ENCODE results near the gene LRP1B.

Gene LRP1B

DNA sequence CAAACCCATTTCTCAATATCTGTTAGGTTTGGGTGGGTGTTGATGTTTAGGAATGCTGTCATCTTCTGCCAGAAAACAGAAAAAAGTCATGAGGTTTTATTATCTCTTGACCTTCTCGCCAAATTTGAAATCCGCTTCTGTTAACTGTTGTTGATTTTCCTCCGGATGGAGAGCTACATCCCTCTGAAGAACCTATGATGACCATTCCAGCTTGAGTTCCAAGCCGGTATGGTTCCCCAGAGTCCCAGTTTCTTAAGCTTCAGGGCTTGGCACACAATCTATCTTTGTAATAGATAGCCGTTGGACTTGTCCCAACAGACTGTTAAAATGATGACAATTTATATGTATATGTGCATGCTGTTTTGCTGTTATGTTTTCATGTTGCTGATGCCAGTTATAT is 1201.0 kb downstream of the LRP1B start:
- Histone ChIP-seq H3K9me3 (ENCODE audit: control insufficient read depth, insufficient read depth, low read length) (no peaks in the 10 kb centered on the region; the same call in 1 of the 2 replicates), H3K4me2 (ENCODE audit: low read length) (no peak overlapping the region), H3K4me3 (ENCODE audit: low read length) (no peak overlapping the region), H4K20me1 (ENCODE audit: control insufficient read depth, insufficient read depth, low read depth, low read length) (no peaks in the 10 kb centered on the region), H3K79me2 (ENCODE audit: control insufficient read depth, low read length) (no peaks in the 10 kb centered on the region), H3K27me3 (ENCODE audit: control insufficient read depth, low read length) (no peaks in the 10 kb centered on the region), H3K9me2 (replicated peaks; ENCODE audit: control insufficient read depth, low read length) (no peaks in the 10 kb centered on the region), H3K4me1 (ENCODE audit: control insufficient read depth, low read length) (no peaks in the 10 kb centered on the region), H3K27ac (ENCODE audit: low read depth, low read length) (no peak overlapping the region), H3K36me3 (ENCODE audit: control insufficient read depth, low read length) (no peaks in the 10 kb centered on the region), H3F3A (ENCODE audit: control insufficient read depth, insufficient read depth) (no peaks in the 10 kb centered on the region)
- no peak for TF ChIP-seq EZH2phosphoT487 (IDR thresholded peaks at IDR 0.05; ENCODE audit: borderline replicate concordance, low read length)
- TF ChIP-seq, protein P1, sequence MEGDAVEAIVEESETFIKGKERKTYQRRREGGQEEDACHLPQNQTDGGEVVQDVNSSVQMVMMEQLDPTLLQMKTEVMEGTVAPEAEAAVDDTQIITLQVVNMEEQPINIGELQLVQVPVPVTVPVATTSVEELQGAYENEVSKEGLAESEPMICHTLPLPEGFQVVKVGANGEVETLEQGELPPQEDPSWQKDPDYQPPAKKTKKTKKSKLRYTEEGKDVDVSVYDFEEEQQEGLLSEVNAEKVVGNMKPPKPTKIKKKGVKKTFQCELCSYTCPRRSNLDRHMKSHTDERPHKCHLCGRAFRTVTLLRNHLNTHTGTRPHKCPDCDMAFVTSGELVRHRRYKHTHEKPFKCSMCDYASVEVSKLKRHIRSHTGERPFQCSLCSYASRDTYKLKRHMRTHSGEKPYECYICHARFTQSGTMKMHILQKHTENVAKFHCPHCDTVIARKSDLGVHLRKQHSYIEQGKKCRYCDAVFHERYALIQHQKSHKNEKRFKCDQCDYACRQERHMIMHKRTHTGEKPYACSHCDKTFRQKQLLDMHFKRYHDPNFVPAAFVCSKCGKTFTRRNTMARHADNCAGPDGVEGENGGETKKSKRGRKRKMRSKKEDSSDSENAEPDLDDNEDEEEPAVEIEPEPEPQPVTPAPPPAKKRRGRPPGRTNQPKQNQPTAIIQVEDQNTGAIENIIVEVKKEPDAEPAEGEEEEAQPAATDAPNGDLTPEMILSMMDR (IDR thresholded peaks at IDR 0.05; ENCODE audit: low read depth, low read length, poor library complexity, severe bottlenecking), result no peak

DNA sequence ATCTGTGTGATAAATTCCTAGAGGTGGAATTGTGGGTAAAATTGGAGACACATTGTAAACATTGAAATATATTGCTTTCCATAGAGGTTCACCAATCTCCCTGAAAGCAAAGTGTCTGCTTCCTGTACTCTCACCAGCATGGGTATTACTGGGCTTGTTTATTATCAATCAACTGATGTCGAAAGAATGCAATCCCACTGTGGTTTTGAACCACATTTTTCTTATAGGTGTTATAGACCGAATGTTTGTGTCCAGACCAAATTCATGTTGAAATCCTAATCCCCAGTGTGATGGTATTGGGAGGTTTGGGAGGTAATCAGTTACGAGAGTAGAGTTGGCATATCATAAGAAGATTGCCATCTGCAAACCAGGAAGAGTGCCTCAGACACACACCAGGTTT is 1212.4 kb downstream of the LRP1B start:
- Histone ChIP-seq H3K79me2 (ENCODE audit: control insufficient read depth, low read length) (no peaks in the 10 kb centered on the region), H3K9me2 (replicated peaks; ENCODE audit: control insufficient read depth, low read length) (no peaks in the 10 kb centered on the region), H3K27ac (ENCODE audit: low read depth, low read length) (no peak overlapping the region), H4K20me1 (ENCODE audit: control insufficient read depth, insufficient read depth, low read depth, low read length) (no peaks in the 10 kb centered on the region), H3K36me3 (ENCODE audit: control insufficient read depth, low read length) (no peaks in the 10 kb centered on the region), H3K4me3 (ENCODE audit: low read length) (no peak overlapping the region), H3K4me2 (ENCODE audit: low read length) (no peak overlapping the region), H3K27me3 (ENCODE audit: control insufficient read depth, low read length) (no peaks in the 10 kb centered on the region), H3K9me3 (ENCODE audit: control insufficient read depth, insufficient read depth, low read length) (no peaks in the 10 kb centered on the region), H3F3A (ENCODE audit: control insufficient read depth, insufficient read depth) (no peaks in the 10 kb centered on the region), H3K4me1 (ENCODE audit: control insufficient read depth, low read length) (no peaks in the 10 kb centered on the region)
- TF ChIP-seq, protein P1 (IDR thresholded peaks at IDR 0.05; ENCODE audit: low read depth, low read length, poor library complexity, severe bottlenecking), result no peak
- TF ChIP-seq EZH2phosphoT487 (IDR thresholded peaks at IDR 0.05; ENCODE audit: borderline replicate concordance, low read length), result no peak

DNA sequence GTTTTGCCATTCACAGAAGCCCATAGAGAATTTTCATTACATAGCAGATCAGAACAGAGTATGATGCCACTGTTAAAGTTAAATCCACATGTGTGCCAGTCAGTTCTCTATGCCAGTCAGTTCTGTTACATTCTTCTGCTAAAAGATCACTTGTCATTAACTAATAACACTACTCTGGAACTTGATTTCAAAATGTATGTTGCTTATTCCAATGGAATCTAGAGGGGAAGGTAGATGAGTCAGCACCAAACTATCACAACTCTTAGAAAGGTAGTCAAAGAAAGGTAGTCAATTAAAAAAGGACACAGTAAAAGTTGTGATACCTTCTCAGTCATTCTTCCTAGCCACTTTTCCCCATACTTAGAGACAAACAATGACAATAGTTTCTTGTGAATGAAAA is 1214.4 kb downstream of the LRP1B start:
- TF ChIP-seq EZH2phosphoT487 (IDR thresholded peaks at IDR 0.05; ENCODE audit: borderline replicate concordance, low read length), result no peak
- no peaks in the 10 kb centered on the region for H3K27me3 ChIP-seq (ENCODE audit: control insufficient read depth, low read length)
- H3K9me3 ChIP-seq (ENCODE audit: control insufficient read depth, insufficient read depth, low read length), result no peaks in the 10 kb centered on the region
- H3K27ac ChIP-seq (ENCODE audit: low read depth, low read length), result no peak overlapping the region
- H3F3A ChIP-seq (ENCODE audit: control insufficient read depth, insufficient read depth), result no peaks in the 10 kb centered on the region
- no peaks in the 10 kb centered on the region for H3K36me3 ChIP-seq (ENCODE audit: control insufficient read depth, low read length)
- no peaks in the 10 kb centered on the region for H4K20me1 ChIP-seq (ENCODE audit: control insufficient read depth, insufficient read depth, low read depth, low read length)
- no peak overlapping the region for H3K4me2 ChIP-seq (ENCODE audit: low read length)
- no peaks in the 10 kb centered on the region for H3K79me2 ChIP-seq (ENCODE audit: control insufficient read depth, low read length)
- no peaks in the 10 kb centered on the region for H3K9me2 ChIP-seq (replicated peaks; ENCODE audit: control insufficient read depth, low read length)
- no peaks in the 10 kb centered on the region for H3K4me1 ChIP-seq (ENCODE audit: control insufficient read depth, low read length)
- no peak overlapping the region for H3K4me3 ChIP-seq (ENCODE audit: low read length)

DNA sequence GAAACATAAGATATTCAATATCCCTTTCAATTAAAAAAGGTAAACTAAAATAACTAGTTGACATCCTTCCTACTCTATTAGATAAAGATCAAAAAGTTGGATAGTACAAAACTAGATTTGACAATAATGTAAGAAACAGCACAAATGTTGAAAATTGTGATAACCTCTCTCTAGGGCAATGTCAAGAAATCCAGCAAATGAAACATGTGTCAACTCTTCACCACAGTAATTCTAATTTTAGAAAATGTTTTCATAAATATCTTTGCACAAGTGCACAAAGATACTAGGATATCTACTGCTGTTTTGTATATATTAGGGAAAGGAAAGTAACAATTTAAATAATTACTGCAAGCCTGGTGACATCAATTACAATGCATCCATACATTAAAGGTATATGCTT is 1220.1 kb downstream of the LRP1B start:
- H3K79me2 ChIP-seq (ENCODE audit: control insufficient read depth, low read length), result no peaks in the 10 kb centered on the region
- H3K4me3 ChIP-seq (ENCODE audit: low read length), result no peak overlapping the region
- H3K4me1 ChIP-seq (ENCODE audit: control insufficient read depth, low read length), result no peaks in the 10 kb centered on the region
- H3F3A ChIP-seq (ENCODE audit: control insufficient read depth, insufficient read depth), result no peaks in the 10 kb centered on the region
- H3K9me3 ChIP-seq (ENCODE audit: control insufficient read depth, insufficient read depth, low read length), result no peaks in the 10 kb centered on the region
- no peak for TF ChIP-seq EZH2phosphoT487 (IDR thresholded peaks at IDR 0.05; ENCODE audit: borderline replicate concordance, low read length)
- TF ChIP-seq, protein P1 (IDR thresholded peaks at IDR 0.05; ENCODE audit: low read depth, low read length, poor library complexity, severe bottlenecking), result no peak
- no peak overlapping the region for H3K27ac ChIP-seq (ENCODE audit: low read depth, low read length)
- no peak overlapping the region for H3K4me2 ChIP-seq (ENCODE audit: low read length)
- no peaks in the 10 kb centered on the region for H3K27me3 ChIP-seq (ENCODE audit: control insufficient read depth, low read length)
- H4K20me1 ChIP-seq (ENCODE audit: control insufficient read depth, insufficient read depth, low read depth, low read length), result no peaks in the 10 kb centered on the region
- H3K9me2 ChIP-seq (replicated peaks; ENCODE audit: control insufficient read depth, low read length), result no peaks in the 10 kb centered on the region
- H3K36me3 ChIP-seq (ENCODE audit: control insufficient read depth, low read length), result no peaks in the 10 kb centered on the region
